Esophagus squamous epithelium (tissue), 5 donors: ENCODE measurements around the gene COL7A1. TPM values are rescaled to one million over a fixed set of nuclear protein-coding genes. Genes with fewer than 3 reads are reported as not detected.

ENCODE experiments used
- DNase-seq: peaks from one replicate; lab custom pipeline; 2025; lab: John Stamatoyannopoulos, UW
- H3K27ac ChIP-seq, 4 donors: fragments of 200-600 bp; sonication (generic); one replicate each; pipeline ENCODE4 v1.5.1; 2016 to 2019; ENCODE audit warnings: mild to moderate bottlenecking in 1 of 4
- H3K27me3 ChIP-seq, 4 donors: fragments of 200-600 bp; sonication (generic); 1 replicate in 3 of 4; 2 replicates in 1 of 4; pipeline versions ENCODE4 v1.5.1 to v1.6.0; 2017 to 2021; ENCODE audit warnings: antibody characterized with exemption in 1 of 4
- H3K36me3 ChIP-seq, 3 donors: fragments of 200-600 bp; sonication (generic); one replicate each; pipeline ENCODE4 v1.5.1; 2016 to 2019
- H3K4me1 ChIP-seq, 3 donors: fragments of 200-600 bp; sonication (generic); one replicate each; pipeline ENCODE4 v1.5.1; 2017 to 2019
- H3K4me3 ChIP-seq, 4 donors: fragments of 200-600 bp; sonication (generic); 1 replicate in 3 of 4; 2 replicates in 1 of 4; pipeline ENCODE4 v1.5.1; 2016 to 2019; ENCODE audit warnings: mild to moderate bottlenecking in 2 of 4, moderate library complexity in 1 of 4
- H3K9me3 ChIP-seq, 3 donors: fragments of 200-600 bp; sonication (generic); one replicate each; pipeline ENCODE4 v1.5.1; 2016 to 2019
- CTCF ChIP-seq, 6 experiments: fragments of 450-650 bp in 4 of 6; fragments of 200-600 bp in 2 of 6; sonication (generic) in 2 of 6; IDR thresholded peaks; one replicate each; pipeline ENCODE4 v1.5.1; 2016 to 2019; ENCODE audit warnings: antibody characterized with exemption in 6 of 6, mild to moderate bottlenecking in 4 of 6, moderate library complexity in 4 of 6
- POLR2A ChIP-seq, 4 donors: fragments of 450-650 bp; IDR thresholded peaks; one replicate each; pipeline ENCODE4 v1.6.1; 2017; ENCODE audit warnings: antibody characterized with exemption in 4 of 4, mild to moderate bottlenecking in 4 of 4, moderate library complexity in 3 of 4
- WGBS, 2 donors: methylation state at CpG; one replicate each; pipeline ENCODE4 v1.1.5; 2018; 5-methylcytosine and 5-hydroxymethylcytosine counted together
- intact Hi-C: fragments of 100-400 bp; cut with DNase I; formaldehyde crosslinking; loops from one replicate; pipeline ENCODE4 v1.15.0; 2022
- total RNA-seq, 4 donors: library from RNA; depleted of rRNA; stranded (reverse); fragments of >200 nt; gene quantifications; one replicate each; pipeline ENCODE4 v1.1.0, GENCODE V29; 2016
- donor health status: DM: yes; HTN: yes; CAD: no.

The COL7A1 gene
- total RNA-seq, 4 donors from 2014 or later: 52.8 to 125 (median 69.0) TPM

DNA sequence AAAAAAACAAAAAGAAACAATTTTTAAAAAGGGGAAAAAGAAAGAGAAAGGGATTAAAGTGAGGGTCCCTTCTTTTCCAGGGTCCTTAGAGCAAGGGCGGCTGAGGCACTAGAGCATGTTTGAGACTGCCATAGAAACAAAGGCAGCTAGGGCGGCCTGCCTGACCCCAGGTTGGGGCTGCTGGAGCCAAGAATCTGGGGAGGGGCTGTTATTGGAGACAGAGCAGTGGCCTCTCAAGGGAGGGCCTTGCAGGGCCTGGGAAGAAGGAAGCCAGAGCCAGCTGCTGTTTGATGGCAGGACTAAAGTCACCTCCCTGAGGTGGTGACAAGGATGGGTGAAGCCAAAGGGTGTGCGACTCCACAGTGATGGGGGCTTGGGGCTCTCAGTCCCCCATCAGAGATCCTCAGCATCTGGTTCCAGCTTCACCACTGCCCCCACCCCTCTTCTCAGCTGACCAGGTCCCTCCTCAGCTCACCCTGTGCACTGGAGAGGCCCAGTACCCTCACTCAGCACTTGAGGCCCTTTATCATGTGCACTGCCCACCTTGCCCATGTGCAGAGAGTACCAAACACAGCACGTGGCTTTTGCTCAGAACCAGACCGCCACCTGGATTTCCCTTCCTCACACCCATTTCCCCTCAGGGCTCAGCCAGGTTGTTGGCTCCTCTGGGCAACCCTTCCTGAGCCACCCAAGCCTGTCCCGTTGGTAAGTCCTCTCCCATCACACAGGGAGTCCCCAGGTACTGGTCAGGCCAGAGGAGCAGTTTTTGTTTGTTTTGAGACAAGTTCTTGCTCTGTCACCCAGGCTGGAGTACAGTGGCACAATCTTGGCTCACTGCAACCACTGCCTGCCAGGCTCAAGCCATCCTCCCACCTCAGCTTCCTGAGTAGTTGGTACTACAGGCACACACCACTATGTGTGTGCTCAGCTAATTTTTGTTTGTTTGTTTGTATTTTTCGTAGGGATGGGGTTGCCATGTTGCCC is 24.7 kb upstream of the COL7A1 start:
- Histone ChIP-seq H3K9me3 (peaks cover 0 to 22% (median 13%) of the 10 kb centered on the region in 3 donors), H3K4me3 (no peak overlapping the region), H3K36me3 (no peaks in the 10 kb centered on the region), H3K4me1 (no peaks in the 10 kb centered on the region), H3K27me3 (no peaks in the 10 kb centered on the region), H3K27ac (no peak overlapping the region)
- TF ChIP-seq CTCF (IDR thresholded peaks at IDR 0.05) (no peak), POLR2A (IDR thresholded peaks at IDR 0.05) (no peak)
- WGBS, 2 donors: 72 to 84% methylated on average over 6 of the region's 7 CpGs
- intact Hi-C loops: no loop called here
- DNase-seq: no peak

DNA sequence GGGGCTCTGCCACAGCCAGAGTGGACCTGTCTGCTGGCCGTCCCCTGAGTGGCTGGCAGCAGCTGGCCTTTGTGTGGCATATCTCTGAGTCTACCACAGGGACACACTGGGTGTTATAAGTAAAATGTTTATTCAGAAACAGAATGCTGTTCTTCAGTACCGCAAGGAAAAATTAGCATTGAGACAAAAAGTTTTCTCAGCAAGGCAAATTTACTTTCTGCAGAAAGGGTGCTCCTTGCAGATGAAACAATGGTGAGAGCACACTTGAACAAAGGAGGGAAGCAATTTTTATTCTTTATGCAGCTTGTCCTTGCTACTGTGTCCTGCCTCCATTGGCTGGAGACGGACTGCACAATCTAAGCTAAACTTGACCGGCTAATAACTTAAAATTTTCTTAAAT is 22.4 kb upstream of the COL7A1 start:
- no peak overlapping the region for H3K27ac ChIP-seq
- peaks cover 0 to 22% (median 13%) of the 10 kb centered on the region in 3 donors for H3K9me3 ChIP-seq
- H3K27me3 ChIP-seq: no peaks in the 10 kb centered on the region
- no peaks in the 10 kb centered on the region for H3K4me1 ChIP-seq
- TF ChIP-seq CTCF (IDR thresholded peaks at IDR 0.05): no peak
- TF ChIP-seq POLR2A (IDR thresholded peaks at IDR 0.05): no peak
- WGBS, 2 donors: 91 to 92% methylated on average over 4 of the region's 4 CpGs
- no peak overlapping the region for H3K4me3 ChIP-seq
- intact Hi-C loops: no loop called here
- no peaks in the 10 kb centered on the region for H3K36me3 ChIP-seq
- DNase-seq: no peak

- Histone ChIP-seq H3K9me3 (peaks cover 0 to 22% (median 13%) of the 10 kb centered on the region in 3 donors), H3K36me3 (no peaks in the 10 kb centered on the region), H3K4me3 (no peak overlapping the region), H3K4me1 (peaks cover 0 to 8% (median 0%) of the 10 kb centered on the region in 3 donors), H3K27ac (no peak overlapping the region), H3K27me3 (no peaks in the 10 kb centered on the region)
- intact Hi-C loops: no loop called here
- no peak for DNase-seq
- TF ChIP-seq POLR2A (IDR thresholded peaks at IDR 0.05): no peak
- TF ChIP-seq CTCF (IDR thresholded peaks at IDR 0.05): no peak
- 16 to 25% methylated on average over 3 of the region's 3 CpGs for WGBS, 2 donors
Measured at GRCh38 chr3:48614044-48614443, 18.9 kb upstream of the COL7A1 start.

DNA sequence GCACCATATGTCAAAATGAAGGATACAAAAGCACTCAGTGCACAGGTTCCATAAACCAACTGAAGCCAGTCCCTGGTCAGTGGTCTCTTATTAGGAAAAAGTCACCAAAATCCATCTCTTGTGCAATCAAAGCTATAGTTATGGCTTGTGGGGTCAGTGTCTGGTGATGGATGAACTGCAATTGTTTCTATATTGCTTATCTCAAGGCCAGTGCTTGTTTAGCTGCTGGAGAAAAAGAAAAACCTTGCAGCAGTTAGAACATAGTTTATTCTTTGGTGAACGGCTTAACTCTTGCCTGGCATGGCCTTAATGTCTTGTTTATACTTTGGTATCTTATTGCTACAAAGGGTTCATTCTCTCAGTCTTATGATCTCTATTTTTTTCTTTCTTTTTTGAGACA is 17.2 kb upstream of the COL7A1 start:
- intact Hi-C loops: no loop called here
- DNase-seq: no peak
- Histone ChIP-seq H3K9me3 (peaks cover 0 to 7% (median 3%) of the 10 kb centered on the region in 3 donors), H3K36me3 (no peaks in the 10 kb centered on the region), H3K27me3 (no peaks in the 10 kb centered on the region), H3K27ac (no peak overlapping the region), H3K4me3 (no peak overlapping the region), H3K4me1 (peaks cover 5 to 25% (median 9%) of the 10 kb centered on the region in 3 donors)
- WGBS, 2 donors: 52 to 81% methylated on average over 1 of the region's 1 CpG
- TF ChIP-seq POLR2A (IDR thresholded peaks at IDR 0.05) (no peak), CTCF (IDR thresholded peaks at IDR 0.05) (no peak)
